H1 (cell line): ENCODE measurements around the gene RPL28. TPM values are rescaled to one million over a fixed set of nuclear protein-coding genes. Genes with fewer than 3 reads are reported as not detected.

Experiments used
- BCL11A ChIP-seq, 2 experiments: IDR thresholded peaks; one replicate each; pipeline ENCODE4 v1.6.1; 2011; ENCODE audit warnings: low read depth in 2 of 2, low read length in 2 of 2, mild to moderate bottlenecking in 2 of 2
- CTBP2 ChIP-seq: IDR thresholded peaks from 2 replicates; pipeline ENCODE4 v1.7.0; 2011; ENCODE audit warnings: borderline replicate concordance, mild to moderate bottlenecking, moderate library complexity, mixed read lengths, low read length; ENCODE audit not compliant: insufficient read depth, insufficient read length
- GABPA ChIP-seq: IDR thresholded peaks from 2 replicates; pipeline ENCODE4 v1.6.1; 2011; ENCODE audit warnings: mild to moderate bottlenecking, low read length, moderate library complexity, borderline replicate concordance; ENCODE audit not compliant: insufficient read depth
- HDAC2 ChIP-seq, 2 experiments: fragments of 300-600 bp in 1 of 2; sonication (generic) in 1 of 2; IDR thresholded peaks; 2 replicates each; pipeline ENCODE4 v1.6.1; 2011 to 2012; ENCODE audit warnings: low read depth in 2 of 2, low read length in 2 of 2, mild to moderate bottlenecking in 2 of 2, moderate library complexity in 2 of 2, borderline replicate concordance in 1 of 2, inconsistent platforms in 1 of 2
- KDM4A ChIP-seq: IDR thresholded peaks from one replicate; pipeline ENCODE4 v1.7.1; 2012; ENCODE audit warnings: low read depth, mild to moderate bottlenecking, moderate library complexity, low read length, inconsistent platforms; ENCODE audit not compliant: severe bottlenecking
- NRF1 ChIP-seq: IDR thresholded peaks from 2 replicates; pipeline ENCODE4 v1.6.1; 2011; ENCODE audit warnings: mild to moderate bottlenecking, low read depth, low read length, improper control_type of control experiment
- RAD21 ChIP-seq, 2 experiments: IDR thresholded peaks in 1 of 2; conservative IDR thresholded peaks in 1 of 2; 2 replicates each; pipeline ENCODE4 v1.6.1; 2011; ENCODE audit warnings: low read depth in 2 of 2, low read length in 2 of 2, improper control_type of control experiment in 1 of 2, inconsistent platforms in 1 of 2, mild to moderate bottlenecking in 1 of 2, moderate library complexity in 1 of 2
- polyA plus RNA-seq, 7 experiments: library from polyadenylated mRNA; depleted of rRNA in 3 of 7; stranded (reverse) in 5 of 7; unstranded in 2 of 7; fragments of >200 nt in 5 of 7; fragments of 200-250 nt in 2 of 7; gene quantifications; 1 replicate in 5 of 7; 2 replicates in 1 of 7; 4 replicates in 1 of 7; pipeline versions ENCODE4 v1.2.1 to v1.2.3, GENCODE V29; 2011 to 2013; ENCODE audit warnings: missing spikeins in 2 of 7, mixed read lengths in 2 of 7
- total RNA-seq: library from RNA; stranded (reverse); fragmentation: NEBNext Ultra II Directional; extraction: Animal tissue kit (Norgen Biotek cat#: 25700); gene quantifications from 2 replicates; pipeline ENCODE4 v1.2.1, GENCODE V29; 2021

RPL28 gene
- total and polyA plus RNA-seq, 2 of the 8 experiments (the other 6 are each of a cell fraction or from before 2014, with no cell fraction given) = 2,123 to 8,402 TPM

- TF ChIP-seq CTBP2 = no peak
- no peak for TF ChIP-seq HDAC2 (IDR thresholded peaks at IDR 0.05; ENCODE audit: borderline replicate concordance in 1 of 2, low read depth in 2 of 2, low read length in 2 of 2)
- TF ChIP-seq GABPA = no peak
- no peak for TF ChIP-seq RAD21 (IDR thresholded peaks at IDR 0.05 in 1 of 2, conservative IDR thresholded peaks at IDR 0.05 in 1 of 2; ENCODE audit: low read depth in 2 of 2, low read length in 2 of 2)
- no peak for TF ChIP-seq KDM4A
- TF ChIP-seq BCL11A (IDR thresholded peaks at IDR 0.05; ENCODE audit: low read depth in 2 of 2, low read length in 2 of 2) = no peak
- TF ChIP-seq NRF1 = no peak
Observed at GRCh38 chr19:55345101-55345817, 40.5 kb upstream of the RPL28 start (continued).
